Hematopoietic multipotent progenitor cell treated with erythropoietin and hydrocortisone succinate and interleukin-3 and kit ligand, for 4 days (in vitro differentiated cells): ENCODE results near the gene ZNF430.
"Not testable (repeated sequence)": the region's sequence is repeated elsewhere in the genome, so short reads cannot be mapped to it uniquely, and the experiment has no call there.

Experiments used
- DNase-seq: peaks from one replicate; pipeline ENCODE4 v3.0.0-alpha.2; 2015

Gene ZNF430

GRCh38 chr19:21020298-21021227 is at the start of gene ZNF430:
TSS of gene ZNF430 (plus strand) at chr19:21020657. CDS start at chr19:21020801, 144 bp downstream.
- DNase-seq = peak; percentile 99

DNA sequence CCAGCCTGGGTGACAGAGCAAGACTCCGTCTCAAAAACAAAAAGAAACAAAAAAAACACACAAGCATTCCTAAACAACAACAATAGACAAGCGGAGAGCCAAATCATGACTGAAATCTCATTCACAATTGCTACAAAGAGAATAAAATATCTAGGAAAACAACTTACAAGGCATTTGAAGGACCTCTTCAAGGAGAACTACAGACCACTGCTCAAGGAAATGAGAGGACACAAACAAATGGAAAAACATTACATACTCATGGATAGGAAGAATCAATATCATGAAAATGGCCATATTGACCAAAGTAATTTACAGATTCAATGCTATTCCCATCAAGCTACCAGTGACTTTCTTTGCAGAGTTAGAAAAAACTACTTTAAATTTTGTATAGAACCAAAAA is 27.7 kb upstream of the ZNF430 start:
- not testable (repeated sequence) for DNase-seq

GRCh38 chr19:20999731-21000352 is 20.6 kb upstream of the ZNF430 start:
- peak; percentile 94 for DNase-seq

- DNase-seq = not testable (repeated sequence)
These were observed 781 bp downstream of the ZNF430 start for GRCh38 chr19:21021238-21021637.

DNA sequence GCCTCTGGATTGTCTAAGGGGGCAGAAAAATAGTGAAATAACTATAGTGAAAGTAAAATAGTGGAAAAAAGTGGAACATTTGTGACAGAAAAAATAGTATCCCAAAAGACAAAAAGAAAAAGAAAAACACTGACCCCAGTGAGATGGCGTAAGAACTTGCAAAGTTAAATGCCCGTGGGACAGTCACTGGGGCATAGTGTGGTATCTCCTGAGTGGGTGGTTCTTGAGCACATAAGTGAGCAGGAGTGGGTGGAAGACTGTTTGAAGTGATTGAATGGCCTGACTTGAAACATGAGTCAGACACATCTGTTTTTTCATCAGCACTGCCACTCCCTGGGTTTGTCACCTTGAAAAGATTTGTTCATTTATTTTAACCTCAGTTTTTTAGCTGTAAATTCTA is 2.5 kb downstream of the ZNF430 start:
- peak; percentile 10 for DNase-seq

DNA sequence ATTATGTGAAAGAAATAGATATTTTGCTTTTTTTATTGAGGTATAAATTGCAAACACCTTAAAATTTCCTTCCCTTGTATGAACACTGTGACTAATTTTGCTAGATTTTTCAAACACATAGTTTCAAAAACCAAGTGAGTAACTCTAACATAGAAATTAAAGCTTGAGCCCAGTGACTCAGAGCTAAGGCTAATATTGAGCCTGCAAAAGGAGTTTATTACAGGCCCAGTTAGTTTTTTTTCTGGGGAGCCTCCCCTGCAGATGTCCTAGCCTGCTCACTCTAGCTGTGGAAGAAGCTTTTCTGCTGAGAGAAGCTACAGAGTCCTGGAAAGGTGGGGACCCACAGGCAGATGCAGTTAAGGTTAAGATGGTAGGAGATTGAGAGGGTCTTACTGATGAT is 3.4 kb downstream of the ZNF430 start:
- DNase-seq = no peak

- no peak for DNase-seq
These were observed 8.5 kb downstream of the ZNF430 start for GRCh38 chr19:21028969-21029268.

GRCh38 chr19:21045028-21045427 is 24.6 kb downstream of the ZNF430 start:
- DNase-seq = no peak

GRCh38 chr19:21046489-21046888 is 26.0 kb downstream of the ZNF430 start:
- no peak for DNase-seq

- DNase-seq = no peak
These were observed 27.3 kb downstream of the ZNF430 start for GRCh38 chr19:21047716-21048115.

- DNase-seq = no peak
These were observed 32.4 kb downstream of the ZNF430 start for GRCh38 chr19:21052902-21053301.

DNA sequence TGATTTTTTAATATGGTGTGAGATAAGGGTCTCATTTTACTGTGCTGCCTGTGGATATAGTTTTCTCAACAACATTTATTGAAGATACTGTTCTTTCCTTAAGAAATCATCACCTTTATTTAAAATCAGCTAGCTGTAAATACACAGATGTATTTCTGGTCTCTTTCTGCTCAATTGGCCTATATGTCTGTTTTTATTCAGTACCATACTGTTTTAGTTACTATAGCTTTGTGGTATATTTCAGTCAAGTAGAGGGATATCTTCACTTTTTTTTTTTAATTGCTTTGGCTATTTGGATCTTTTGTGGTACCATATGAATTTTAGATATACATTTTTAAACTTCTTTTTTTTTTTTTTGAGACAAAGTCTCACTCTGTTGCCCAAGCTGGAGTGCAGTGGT is 44.9 kb downstream of the ZNF430 start:
- DNase-seq = no peak

GRCh38 chr19:21082011-21082975 is 61.8 kb downstream of the ZNF430 start, which contains the start of gene ZNF714:
TSS of gene ZNF714 (plus strand) at chr19:21082203. CDS start at chr19:21098269, 16,066 bp downstream.
- DNase-seq = peak; percentile 97

GRCh38 chr19:21084343-21084742 is 63.9 kb downstream of the ZNF430 start:
- DNase-seq = no peak

- DNase-seq = no peak
These were observed 67.4 kb downstream of the ZNF430 start for GRCh38 chr19:21087871-21088270.

DNA sequence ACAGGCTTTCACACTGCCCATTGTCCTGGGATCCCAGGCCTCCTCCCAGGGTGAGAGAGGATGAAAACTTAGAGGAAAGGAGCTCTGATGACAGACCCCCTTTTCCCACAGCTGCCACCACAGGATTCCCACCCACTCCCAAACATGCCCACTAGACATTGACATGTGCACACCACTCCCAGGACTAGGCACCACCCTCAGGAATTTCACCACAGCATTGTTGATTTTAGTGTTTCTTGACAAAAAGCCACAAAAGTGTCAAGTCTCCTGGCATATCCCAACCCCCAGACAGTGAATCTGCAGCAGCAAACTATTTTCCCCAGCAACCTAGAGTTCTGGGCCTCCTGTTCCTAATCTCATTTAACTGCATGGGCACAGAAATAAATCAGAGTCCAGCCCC is 71.7 kb downstream of the ZNF430 start:
- DNase-seq = no peak

DNA sequence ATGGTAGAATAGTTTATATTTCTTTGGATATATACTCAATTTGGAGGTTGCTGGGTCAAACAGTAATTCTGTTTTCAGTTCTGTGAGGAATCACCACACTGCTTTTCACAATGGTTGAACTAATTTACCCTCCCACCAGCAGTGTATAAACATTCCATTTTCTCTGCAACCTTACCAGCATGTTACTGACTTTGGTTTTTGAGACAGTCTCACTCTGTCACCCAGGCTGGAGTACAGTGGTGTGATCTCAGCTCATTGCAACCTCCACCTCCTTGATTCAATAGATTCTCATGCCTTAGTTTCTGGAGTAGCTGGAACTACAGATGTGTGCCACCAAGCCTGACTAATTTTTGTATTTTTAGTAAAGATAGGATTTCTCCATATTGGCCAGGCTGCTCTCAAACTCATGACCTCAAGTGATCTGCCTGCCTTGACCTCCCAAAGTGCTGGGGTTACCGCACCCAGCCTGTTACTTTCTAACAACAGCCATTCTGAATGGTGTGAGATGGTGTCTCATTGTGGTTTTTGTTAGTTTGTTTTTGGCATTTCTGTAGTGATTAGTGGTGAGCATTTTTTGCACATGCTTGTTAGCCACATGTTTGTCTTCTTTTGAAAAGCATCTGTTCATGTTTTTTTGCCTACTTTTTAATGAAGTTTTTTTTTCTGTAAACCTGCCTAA is 74.0 kb downstream of the ZNF430 start:
- DNase-seq = no peak

DNA sequence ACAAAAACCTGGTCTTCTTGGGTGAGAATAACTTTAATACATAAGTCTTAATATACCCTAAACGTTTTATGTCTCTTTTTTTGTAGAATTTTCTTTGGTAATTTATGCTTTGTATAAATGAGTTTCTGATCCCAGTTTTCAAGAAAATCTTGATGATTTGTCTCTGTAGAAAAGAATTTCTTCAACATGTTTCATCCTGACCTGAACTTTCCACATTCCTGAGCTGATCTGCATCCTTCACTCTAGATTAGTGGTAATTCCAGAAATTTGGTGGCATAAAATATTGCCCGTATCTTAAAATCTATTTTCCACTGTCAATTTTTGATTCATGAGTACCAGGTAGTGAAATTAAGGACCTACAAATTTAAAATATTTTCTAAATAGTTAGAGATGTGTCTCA is 77.8 kb downstream of the ZNF430 start:
- no peak for DNase-seq

DNA sequence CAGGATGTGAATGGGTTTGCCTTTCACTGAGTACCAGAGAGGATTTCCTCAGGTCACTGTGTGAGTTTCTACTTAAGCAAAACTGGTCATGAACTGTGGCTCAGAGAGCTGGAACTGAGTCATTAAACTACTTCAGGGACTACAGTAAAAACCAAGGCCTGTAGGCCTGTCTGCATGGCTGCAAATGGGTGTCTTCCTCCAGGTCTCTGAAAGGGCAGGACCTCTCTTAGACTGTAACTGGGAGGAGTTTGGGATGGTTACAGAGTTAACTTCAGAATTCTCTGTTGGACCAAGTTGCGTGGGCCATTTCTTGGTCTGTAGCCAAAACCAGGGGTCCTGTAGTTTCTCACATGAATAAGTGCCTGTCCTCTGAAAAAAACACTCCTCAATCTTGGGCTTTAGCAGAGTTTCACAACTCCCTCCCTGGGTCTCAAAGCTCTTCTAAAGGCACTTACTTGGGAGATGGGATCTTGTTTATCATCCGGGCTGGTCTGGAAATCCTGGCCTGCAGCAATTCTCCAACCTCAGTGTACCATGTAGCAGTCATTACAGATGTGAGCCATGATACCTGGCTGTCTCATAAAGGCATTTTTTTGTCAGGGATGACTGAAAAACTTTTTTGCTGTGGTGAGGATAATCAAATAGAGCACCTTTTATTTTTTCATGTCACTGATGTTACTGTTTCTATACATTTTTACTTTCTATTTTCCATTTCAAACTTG is 81.2 kb downstream of the ZNF430 start:
- DNase-seq = no peak

GRCh38 chr19:21109116-21109515 is 88.7 kb downstream of the ZNF430 start:
- no peak for DNase-seq
